Panc1 (cell line): ENCODE results near the gene MTHFD2. TPM values are rescaled to one million over a fixed set of nuclear protein-coding genes. Genes with fewer than 3 reads are reported as not detected.

Experiments
- ATAC-seq: fragments of 200-7000 bp; cut with Tn5 transposase; 2 replicates; pipeline ENCODE4 v1.9.1; 2020; ENCODE audit warnings: mild to moderate bottlenecking, moderate library complexity
- BruUV-seq: library from RNA; stranded (reverse); fragments of 400-500 nt; replicated peaks from 2 replicates; lab custom pipeline; 2021; lab: Mats Ljungman, UMichigan
- CTCF ChIA-PET: fragments of 300-600 bp; sonication (Branson Sonifier 250); formaldehyde crosslinking; loops from one replicate; lab custom pipeline; 2022; ENCODE audit warnings: antibody characterized with exemption; lab: Charles Lee
- POLR2A ChIA-PET: fragments of 300-600 bp; sonication (Branson Sonifier 250); formaldehyde crosslinking; loops from one replicate; lab custom pipeline; 2022; ENCODE audit warnings: antibody characterized with exemption; lab: Charles Lee
- DNase-seq: peaks from one replicate; pipeline ENCODE4 v3.0.0-alpha.2; 2010; ENCODE audit warnings: low read depth, low spot score
- H3K27ac ChIP-seq: 2 replicates; pipeline ENCODE4 v1.5.1; 2011; ENCODE audit warnings: mild to moderate bottlenecking, low read length, inconsistent platforms
- H3K27me3 ChIP-seq: fragments of 200-500 bp; sonication (Bioruptor generic); 2 replicates; pipeline ENCODE4 v1.6.0; 2014; ENCODE audit warnings: low read length, inconsistent platforms; ENCODE audit not compliant: control insufficient read depth, insufficient read depth
- H3K36me3 ChIP-seq: fragments of 200-500 bp; sonication (Bioruptor generic); 2 replicates; pipeline ENCODE4 v1.5.1; 2014; ENCODE audit warnings: inconsistent platforms, mild to moderate bottlenecking, low read length, moderate library complexity; ENCODE audit not compliant: control insufficient read depth, insufficient read depth
- H3K4me1 ChIP-seq: 2 replicates; pipeline ENCODE4 v1.5.1; 2011; ENCODE audit warnings: inconsistent platforms, mild to moderate bottlenecking, low read length, moderate library complexity; ENCODE audit not compliant: control insufficient read depth, insufficient read depth
- H3K4me3 ChIP-seq, 2 experiments: 2 replicates each; pipeline ENCODE4 v1.5.1; 2011 to 2012; ENCODE audit warnings: low read depth in 2 of 2, low read length in 2 of 2, mild to moderate bottlenecking in 2 of 2, inconsistent platforms in 1 of 2, moderate library complexity in 1 of 2
- H3K9me3 ChIP-seq: fragments of 200-500 bp; sonication (Bioruptor generic); 2 replicates; pipeline ENCODE4 v1.5.1; 2014; ENCODE audit warnings: low read depth, mild to moderate bottlenecking, inconsistent platforms, low read length, moderate library complexity; ENCODE audit not compliant: control insufficient read depth, insufficient read depth
- CTCF ChIP-seq: fragments of 450-650 bp; IDR thresholded peaks from 2 replicates; pipeline ENCODE4 v1.5.1; 2017; ENCODE audit warnings: mild to moderate bottlenecking
- POLR2AphosphoS5 ChIP-seq: IDR thresholded peaks from 2 replicates; pipeline ENCODE4 v1.6.1; 2012; ENCODE audit warnings: mild to moderate bottlenecking, low read depth, low read length, moderate library complexity
- SIN3A ChIP-seq: IDR thresholded peaks from 2 replicates; pipeline ENCODE4 v1.6.1; 2012; ENCODE audit warnings: low read depth, mild to moderate bottlenecking, low read length, moderate library complexity, borderline replicate concordance; ENCODE audit not compliant: insufficient read depth
- TCF7L2 ChIP-seq: IDR thresholded peaks from 2 replicates; pipeline ENCODE4 v1.6.1; 2011; ENCODE audit warnings: mild to moderate bottlenecking, low read depth, low read length, inconsistent platforms
- in situ Hi-C: cut with HindIII; loops from 2 replicates; pipeline ENCODE4 v1.10.0; 2016; ENCODE audit warnings: low sequenced_read_pairs, low pct_unique_long_range_greater_than_20kb
- intact Hi-C: fragments of 100-400 bp; cut with micrococcal nuclease; formaldehyde crosslinking; loops from one replicate; pipeline ENCODE4 v1.10.0; 2022; ENCODE audit not compliant: unreplicated experiment
- total RNA-seq: library from RNA; stranded (reverse); gene quantifications from one replicate; pipeline ENCODE4 v1.2.1, GENCODE V29; 2021; ENCODE audit not compliant: unreplicated experiment
- TF ChIP-seq, protein P1 (sequence below), 2 experiments: IDR thresholded peaks; 2 replicates each; pipeline ENCODE4 v1.6.1; 2011 to 2012; ENCODE audit warnings: low read depth in 2 of 2, control low read depth in 1 of 2, low read length in 1 of 2, mild to moderate bottlenecking in 1 of 2, moderate library complexity in 1 of 2; ENCODE audit not compliant: insufficient read depth in 1 of 2

MTHFD2 gene
- total RNA-seq, 1 experiment from 2014 or later: 215 TPM

DNA sequence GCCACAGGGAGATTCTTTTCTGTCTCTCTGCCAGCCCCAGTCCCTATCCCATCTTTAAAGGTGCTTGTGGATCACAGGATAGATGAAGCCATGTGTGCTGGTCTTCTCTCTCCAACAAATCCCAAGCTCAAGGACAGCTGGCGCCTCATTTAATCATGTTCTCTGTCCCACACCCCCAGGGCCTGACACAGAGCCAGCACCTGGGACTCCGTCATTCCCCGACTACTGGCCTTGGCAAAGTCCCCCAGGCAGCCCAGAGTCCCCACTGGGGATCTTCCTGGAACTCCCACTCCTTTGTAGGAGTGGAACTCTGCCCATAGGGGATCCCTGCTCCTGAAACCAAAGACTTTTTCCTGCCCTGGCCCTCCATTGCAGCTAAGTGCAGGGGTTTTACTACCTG, 60.8 kb downstream of the MTHFD2 start:
- DNase-seq (no peak), ATAC-seq (no peak)
- Histone ChIP-seq H3K4me3 (no peak overlapping the region), H3K27me3 (no peaks in the 10 kb centered on the region), H3K4me1 (no peaks in the 10 kb centered on the region), H3K27ac (no peak overlapping the region), H3K36me3 (no peaks in the 10 kb centered on the region), H3K9me3 (no peaks in the 10 kb centered on the region)
- POLR2A ChIA-PET: no interaction called here
- no TSS peak for BruUV-seq
- TF ChIP-seq POLR2AphosphoS5: no peak
- TF ChIP-seq SIN3A: no peak
- no peak for TF ChIP-seq CTCF
- TF ChIP-seq, protein P1, sequence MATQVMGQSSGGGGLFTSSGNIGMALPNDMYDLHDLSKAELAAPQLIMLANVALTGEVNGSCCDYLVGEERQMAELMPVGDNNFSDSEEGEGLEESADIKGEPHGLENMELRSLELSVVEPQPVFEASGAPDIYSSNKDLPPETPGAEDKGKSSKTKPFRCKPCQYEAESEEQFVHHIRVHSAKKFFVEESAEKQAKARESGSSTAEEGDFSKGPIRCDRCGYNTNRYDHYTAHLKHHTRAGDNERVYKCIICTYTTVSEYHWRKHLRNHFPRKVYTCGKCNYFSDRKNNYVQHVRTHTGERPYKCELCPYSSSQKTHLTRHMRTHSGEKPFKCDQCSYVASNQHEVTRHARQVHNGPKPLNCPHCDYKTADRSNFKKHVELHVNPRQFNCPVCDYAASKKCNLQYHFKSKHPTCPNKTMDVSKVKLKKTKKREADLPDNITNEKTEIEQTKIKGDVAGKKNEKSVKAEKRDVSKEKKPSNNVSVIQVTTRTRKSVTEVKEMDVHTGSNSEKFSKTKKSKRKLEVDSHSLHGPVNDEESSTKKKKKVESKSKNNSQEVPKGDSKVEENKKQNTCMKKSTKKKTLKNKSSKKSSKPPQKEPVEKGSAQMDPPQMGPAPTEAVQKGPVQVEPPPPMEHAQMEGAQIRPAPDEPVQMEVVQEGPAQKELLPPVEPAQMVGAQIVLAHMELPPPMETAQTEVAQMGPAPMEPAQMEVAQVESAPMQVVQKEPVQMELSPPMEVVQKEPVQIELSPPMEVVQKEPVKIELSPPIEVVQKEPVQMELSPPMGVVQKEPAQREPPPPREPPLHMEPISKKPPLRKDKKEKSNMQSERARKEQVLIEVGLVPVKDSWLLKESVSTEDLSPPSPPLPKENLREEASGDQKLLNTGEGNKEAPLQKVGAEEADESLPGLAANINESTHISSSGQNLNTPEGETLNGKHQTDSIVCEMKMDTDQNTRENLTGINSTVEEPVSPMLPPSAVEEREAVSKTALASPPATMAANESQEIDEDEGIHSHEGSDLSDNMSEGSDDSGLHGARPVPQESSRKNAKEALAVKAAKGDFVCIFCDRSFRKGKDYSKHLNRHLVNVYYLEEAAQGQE (IDR thresholded peaks at IDR 0.05; ENCODE audit: insufficient read depth in 1 of 2, low read depth in 2 of 2, low read length in 1 of 2): no peak
- no peak for TF ChIP-seq TCF7L2
- in situ Hi-C loops (no loop called here), intact Hi-C loops (no loop called here)
- CTCF ChIA-PET: no interaction called here

GRCh38 chr2:74259733-74260132, 61.3 kb downstream of the MTHFD2 start:
- DNase-seq (no peak), ATAC-seq (no peak)
- Histone ChIP-seq H3K27me3 (no peaks in the 10 kb centered on the region), H3K4me1 (no peaks in the 10 kb centered on the region), H3K27ac (no peak overlapping the region), H3K4me3 (no peak overlapping the region), H3K9me3 (no peaks in the 10 kb centered on the region), H3K36me3 (no peaks in the 10 kb centered on the region)
- BruUV-seq: no TSS peak
- TF ChIP-seq TCF7L2 (no peak), CTCF (no peak), SIN3A (no peak), POLR2AphosphoS5 (no peak)
- TF ChIP-seq, protein P1 (IDR thresholded peaks at IDR 0.05; ENCODE audit: insufficient read depth in 1 of 2, low read depth in 2 of 2, low read length in 1 of 2): no peak
- in situ Hi-C loops: no loop called here
- intact Hi-C loops: loop anchor here (1.0 kb wide), 1 partner anchor 19 kb away; no protein-coding TSS in a partner anchor
- ChIA-PET POLR2A (no interaction called here), CTCF (no interaction called here)
